ENCODE results near the gene NUBPL.
"Not testable (repeated sequence)": the region's sequence is repeated elsewhere in the genome, so short reads cannot be mapped to it uniquely, and the experiment has no call there.

The NUBPL gene

GRCh38 chr14:31751047-31751446 is 189.8 kb downstream of the NUBPL start:
- not testable (repeated sequence) for DNase-seq

GRCh38 chr14:31752867-31753661 is 191.9 kb downstream of the NUBPL start:
- DNase-seq, result no peak

- no peak for DNase-seq
These were observed 197.7 kb downstream of the NUBPL start for GRCh38 chr14:31758941-31759340.

- no peak for DNase-seq
These were observed 199.1 kb downstream of the NUBPL start for GRCh38 chr14:31760277-31760676.

- DNase-seq, result no peak
These were observed 200.1 kb downstream of the NUBPL start for GRCh38 chr14:31761325-31761724.

- no peak for DNase-seq
These were observed 201.8 kb downstream of the NUBPL start for GRCh38 chr14:31763041-31763440.

DNA sequence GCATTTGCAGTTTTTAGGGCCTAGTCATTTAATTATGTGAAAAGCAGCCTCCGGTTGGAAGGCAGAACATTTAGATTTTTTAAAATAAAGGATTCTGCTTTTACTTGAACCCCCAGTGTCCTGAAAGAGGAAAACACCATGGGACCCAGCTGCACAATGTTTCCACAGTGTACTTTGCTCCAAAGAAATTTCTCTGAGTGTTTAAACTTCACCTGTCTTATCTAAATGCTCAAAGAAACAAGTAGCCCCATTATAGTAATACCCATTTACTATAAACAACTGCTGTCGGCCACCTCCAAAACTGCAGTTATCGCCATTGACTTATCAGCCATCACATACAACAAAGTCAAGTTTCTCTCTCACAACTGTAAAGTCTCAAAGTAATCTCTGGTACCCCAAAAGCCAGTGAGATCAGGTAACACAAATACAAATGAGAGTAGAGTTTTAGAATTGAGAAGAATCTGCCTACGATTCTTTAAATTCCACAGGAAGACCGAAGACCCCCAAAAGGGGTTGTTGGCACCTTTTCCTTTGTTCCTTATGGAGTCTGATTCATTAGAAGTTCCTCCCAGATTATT is 205.2 kb downstream of the NUBPL start:
- DNase-seq, result no peak

DNA sequence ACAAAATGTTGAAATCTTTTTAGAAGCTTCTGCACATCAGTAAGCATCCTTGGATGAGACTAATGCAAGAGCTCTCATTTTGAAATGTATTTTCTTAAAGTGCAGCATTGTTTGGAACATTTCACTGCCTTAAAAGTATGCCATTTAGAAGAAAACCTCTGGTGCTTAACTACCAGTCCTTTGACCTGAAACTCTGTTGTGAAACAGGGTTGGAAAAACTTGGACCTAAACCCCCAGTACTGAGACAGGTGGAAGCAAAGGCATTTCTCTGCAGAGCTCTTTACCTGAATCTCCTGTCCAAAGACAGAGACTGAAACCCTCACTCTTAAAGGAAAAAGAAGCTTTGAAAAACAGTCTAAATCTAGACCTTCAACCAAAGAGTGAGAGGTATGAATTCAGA is 207.2 kb downstream of the NUBPL start:
- no peak for DNase-seq

- no peak for DNase-seq
These were observed 209.1 kb downstream of the NUBPL start for GRCh38 chr14:31770271-31770670.

GRCh38 chr14:31774567-31774966 is 213.4 kb downstream of the NUBPL start:
- DNase-seq, result no peak

DNA sequence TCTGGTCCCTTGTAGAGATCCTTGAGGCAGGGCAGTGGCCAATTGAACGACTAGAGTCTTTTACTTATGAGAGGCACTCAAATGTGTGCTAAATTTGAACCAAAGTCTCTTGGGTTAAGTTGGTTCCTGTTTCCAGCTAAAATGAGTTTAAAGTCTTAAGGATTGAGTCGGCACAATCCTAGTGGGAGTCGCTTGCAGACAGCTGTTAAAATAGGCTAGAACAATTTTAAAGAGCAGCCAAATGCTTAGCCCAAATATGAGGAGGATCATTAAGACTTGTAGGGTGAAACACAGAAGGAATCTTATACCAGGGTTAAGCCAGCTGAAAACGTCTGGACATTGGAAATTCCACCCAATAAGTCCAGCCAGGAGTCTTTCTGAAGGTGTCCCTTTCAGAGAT is 216.1 kb downstream of the NUBPL start:
- DNase-seq, result no peak

DNA sequence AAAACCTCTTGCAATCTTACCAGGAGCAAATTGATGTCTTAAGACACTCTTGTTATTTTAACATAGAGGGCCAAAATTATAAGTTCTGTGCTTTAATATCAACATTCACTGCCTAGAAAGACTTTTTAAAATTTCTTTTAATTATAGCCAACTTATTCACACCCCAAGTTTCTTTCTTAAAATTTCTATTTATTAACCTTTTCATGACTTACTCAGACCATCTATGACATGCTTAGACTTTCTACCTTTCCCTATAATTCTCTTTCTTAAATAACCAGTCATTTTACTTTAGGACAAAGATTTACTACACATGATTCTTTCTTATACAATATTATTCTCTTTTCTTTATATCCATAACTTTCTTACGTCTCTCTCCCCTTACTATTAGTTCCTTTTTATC is 220.4 kb downstream of the NUBPL start:
- DNase-seq, result no peak

- DNase-seq, result no peak
These were observed 224.4 kb downstream of the NUBPL start for GRCh38 chr14:31785574-31785973.

DNA sequence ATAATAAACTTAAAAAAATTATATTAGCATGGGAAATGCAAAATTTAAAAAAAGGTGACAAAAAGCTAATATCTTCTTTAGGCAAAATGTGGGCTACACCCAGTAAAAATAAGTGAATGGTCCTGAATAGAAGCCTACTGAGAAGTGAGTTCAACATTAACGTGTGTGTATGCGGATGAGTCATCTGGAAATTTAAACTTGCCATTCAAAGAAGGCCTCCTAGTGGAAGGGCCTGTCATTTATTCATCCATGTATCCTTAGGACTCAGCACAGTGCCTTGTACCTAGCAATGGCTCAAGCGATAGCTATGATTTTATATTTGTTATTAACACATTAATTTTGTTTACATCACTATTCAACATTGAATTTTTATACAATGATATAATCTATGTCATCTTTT is 226.2 kb downstream of the NUBPL start:
- DNase-seq, result no peak

GRCh38 chr14:31788340-31788739 is 227.1 kb downstream of the NUBPL start:
- no peak for DNase-seq

- no peak for DNase-seq
These were observed 231.5 kb downstream of the NUBPL start for GRCh38 chr14:31792726-31793125.

GRCh38 chr14:31797946-31798345 is 236.7 kb downstream of the NUBPL start:
- not testable (repeated sequence) for DNase-seq

GRCh38 chr14:31802838-31803237 is 241.6 kb downstream of the NUBPL start:
- no peak for DNase-seq

DNA sequence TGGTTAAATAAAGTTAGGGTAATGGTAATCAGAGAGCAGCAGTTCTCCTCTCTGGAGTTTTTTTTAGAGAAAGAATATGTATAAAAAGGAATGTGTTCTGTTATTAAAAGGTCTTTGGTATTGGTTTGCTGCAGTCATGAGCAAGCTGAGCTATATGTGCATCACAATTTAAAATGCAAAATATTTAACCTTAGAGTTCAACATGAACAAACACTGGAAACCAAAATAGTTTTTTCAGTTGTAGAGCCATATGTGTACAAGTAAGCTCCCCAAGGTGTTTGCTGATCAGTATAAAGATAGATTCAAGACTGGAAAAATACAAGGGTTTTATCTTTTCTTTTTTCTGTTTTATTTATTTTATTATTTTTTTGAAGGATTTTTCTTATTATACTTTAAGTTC is 245.0 kb downstream of the NUBPL start:
- no peak for DNase-seq

DNA sequence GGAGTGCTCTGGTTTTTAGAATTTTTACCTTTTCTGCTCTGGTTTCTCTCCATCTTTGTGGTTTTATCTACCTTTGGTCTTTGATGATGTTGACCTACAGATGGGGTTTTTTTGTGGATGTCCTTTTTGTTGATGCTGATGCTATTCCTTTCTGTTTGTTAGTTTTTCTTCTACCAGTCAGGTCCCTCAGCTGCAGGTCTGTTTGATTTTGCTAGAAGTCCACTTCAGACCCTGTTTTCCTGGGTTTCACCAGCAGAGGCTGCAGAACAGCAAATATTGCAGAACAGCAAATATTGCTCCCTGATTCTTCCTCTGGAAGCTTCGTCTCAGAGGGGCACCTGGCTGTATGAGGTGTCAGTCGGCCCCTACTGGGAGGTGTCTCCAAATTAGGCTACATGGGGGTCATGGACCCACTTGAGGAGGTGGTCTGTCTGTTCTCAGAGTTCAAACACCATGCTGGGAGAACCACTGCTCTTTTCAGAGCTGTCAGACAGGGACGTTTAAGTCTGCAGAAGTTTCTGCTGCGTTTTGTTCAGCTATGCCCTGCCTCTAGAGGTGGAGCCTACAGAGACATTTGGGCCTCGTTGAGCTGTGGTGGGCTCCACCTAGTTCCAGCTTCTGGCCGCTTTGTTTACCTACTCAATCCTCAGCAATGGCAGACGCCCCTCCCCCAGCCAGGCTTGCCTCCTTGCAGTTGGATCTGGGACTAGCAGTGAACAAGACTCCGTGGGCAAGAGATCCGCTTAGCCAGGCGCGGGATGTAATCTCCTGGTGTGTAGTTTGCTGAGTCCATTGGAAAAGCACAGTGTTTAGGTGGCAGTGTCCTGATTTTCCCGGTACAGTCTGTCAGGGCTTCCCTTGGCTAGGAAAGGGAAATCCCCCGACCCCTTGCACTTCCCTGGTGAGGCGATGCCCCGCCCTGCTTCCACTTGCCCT is 250.8 kb downstream of the NUBPL start:
- DNase-seq, result not testable (repeated sequence)

DNA sequence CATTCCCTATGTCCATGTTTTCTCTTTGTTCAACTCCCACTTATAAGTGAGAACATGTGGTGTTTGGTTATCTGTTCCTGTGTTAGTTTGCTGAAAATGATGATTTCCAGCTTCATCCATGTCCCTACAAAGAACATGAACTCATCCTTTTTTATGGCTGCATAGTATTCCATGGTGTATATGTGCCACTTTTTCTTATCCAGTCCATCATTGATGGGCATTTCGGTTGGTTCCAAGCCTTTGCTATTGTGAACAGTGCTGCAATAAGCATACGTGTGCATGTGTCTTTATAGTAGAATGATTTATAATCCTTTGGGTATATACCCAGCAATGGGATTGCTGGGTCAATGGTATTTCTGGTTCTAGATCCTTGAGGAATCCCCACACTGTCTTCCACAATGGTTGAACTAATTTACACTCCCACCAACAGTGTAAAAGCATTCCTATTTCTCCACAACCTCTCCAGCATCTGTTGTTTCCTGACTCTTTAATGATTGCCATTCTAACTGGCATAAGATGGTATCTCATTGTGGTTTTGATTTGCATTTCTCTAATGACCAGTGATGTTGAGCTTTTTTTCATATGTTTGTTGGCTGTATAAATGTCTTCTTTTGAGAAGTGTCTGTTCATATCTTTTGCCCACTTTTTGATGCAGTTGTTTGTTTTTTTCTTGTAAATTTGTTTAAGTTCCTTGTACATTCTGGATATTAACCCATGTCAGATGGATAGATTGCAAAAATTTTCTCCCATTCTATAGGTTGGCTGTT is 252.7 kb downstream of the NUBPL start:
- DNase-seq, result not testable (repeated sequence)

- no peak for DNase-seq
These were observed 258.1 kb downstream of the NUBPL start for GRCh38 chr14:31819281-31819680.

DNA sequence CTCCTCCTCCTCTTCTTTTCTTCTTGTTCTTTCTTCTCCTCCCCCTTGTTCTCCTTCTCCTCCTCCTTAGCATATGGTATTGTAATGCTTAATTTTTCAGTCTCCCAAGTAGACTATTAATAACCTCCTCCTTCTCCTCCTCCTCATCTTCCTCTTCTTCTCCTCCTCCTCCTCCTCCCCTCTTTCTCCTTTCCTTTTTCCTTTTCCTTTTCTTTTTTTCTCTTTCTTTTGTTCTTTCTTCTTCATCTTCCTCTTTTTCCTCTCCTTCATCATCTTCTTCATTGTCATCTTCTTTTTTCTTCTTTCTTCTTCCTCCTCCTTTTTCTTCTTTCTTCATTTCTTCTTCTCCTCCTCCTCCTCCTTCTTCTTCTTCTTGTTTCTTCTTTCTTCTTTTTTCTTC is 264.3 kb downstream of the NUBPL start:
- no peak for DNase-seq
